Adrenal gland (tissue), 5 donors: ENCODE measurements around the gene RAF1.

Source experiments
- POLR2A ChIP-seq, 2 donors: fragments of 450-650 bp; IDR thresholded peaks; one replicate each; pipeline ENCODE4 v1.6.1; 2017; ENCODE audit warnings: antibody characterized with exemption in 2 of 2, mild to moderate bottlenecking in 2 of 2, moderate library complexity in 1 of 2
- TF ChIP-seq, protein P1 (sequence below), 6 experiments: fragments of 450-650 bp in 4 of 6; fragments of 200-600 bp in 2 of 6; sonication (generic) in 1 of 6; IDR thresholded peaks; 1 replicate in 5 of 6; 2 replicates in 1 of 6; pipeline versions ENCODE4 v1.5.1 to v1.8.0; 2016 to 2021; ENCODE audit warnings: antibody characterized with exemption in 6 of 6, mild to moderate bottlenecking in 2 of 6, moderate library complexity in 1 of 6
- donor health status: DM: no; HTN: no; CAD: no.

DNA sequence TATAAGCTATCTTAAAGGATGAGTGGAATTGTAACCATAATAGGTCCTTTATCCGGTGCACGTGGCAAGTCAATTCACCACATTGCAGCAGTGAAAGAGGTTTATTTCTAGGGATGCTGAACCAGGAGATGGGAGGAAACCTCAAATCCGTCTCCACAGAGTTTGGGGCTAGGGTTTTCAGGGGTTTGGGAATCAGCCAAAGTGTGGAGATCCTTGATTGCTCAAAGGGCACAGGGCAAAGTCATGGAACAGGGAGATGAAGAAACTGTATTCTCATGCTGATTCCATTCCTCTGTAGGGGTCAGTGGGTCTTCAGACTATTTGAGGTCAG, 7.2 kb upstream of the RAF1 start:
- TF ChIP-seq, protein P1, sequence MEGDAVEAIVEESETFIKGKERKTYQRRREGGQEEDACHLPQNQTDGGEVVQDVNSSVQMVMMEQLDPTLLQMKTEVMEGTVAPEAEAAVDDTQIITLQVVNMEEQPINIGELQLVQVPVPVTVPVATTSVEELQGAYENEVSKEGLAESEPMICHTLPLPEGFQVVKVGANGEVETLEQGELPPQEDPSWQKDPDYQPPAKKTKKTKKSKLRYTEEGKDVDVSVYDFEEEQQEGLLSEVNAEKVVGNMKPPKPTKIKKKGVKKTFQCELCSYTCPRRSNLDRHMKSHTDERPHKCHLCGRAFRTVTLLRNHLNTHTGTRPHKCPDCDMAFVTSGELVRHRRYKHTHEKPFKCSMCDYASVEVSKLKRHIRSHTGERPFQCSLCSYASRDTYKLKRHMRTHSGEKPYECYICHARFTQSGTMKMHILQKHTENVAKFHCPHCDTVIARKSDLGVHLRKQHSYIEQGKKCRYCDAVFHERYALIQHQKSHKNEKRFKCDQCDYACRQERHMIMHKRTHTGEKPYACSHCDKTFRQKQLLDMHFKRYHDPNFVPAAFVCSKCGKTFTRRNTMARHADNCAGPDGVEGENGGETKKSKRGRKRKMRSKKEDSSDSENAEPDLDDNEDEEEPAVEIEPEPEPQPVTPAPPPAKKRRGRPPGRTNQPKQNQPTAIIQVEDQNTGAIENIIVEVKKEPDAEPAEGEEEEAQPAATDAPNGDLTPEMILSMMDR (IDR thresholded peaks at IDR 0.05): no peak
- TF ChIP-seq POLR2A (IDR thresholded peaks at IDR 0.05): no peak
